Astrocyte (in vitro differentiated cells and primary cell): ENCODE results near the gene SYF2.

Experiments
- CTCF ChIP-seq: IDR thresholded peaks from 2 replicates; pipeline ENCODE4 v1.5.1; 2011; ENCODE audit warnings: low read depth, mild to moderate bottlenecking, inconsistent platforms, low read length, moderate library complexity; ENCODE audit not compliant: insufficient read depth
- EZH2 ChIP-seq: IDR thresholded peaks from 2 replicates; pipeline ENCODE4 v1.6.1; 2012; ENCODE audit warnings: mild to moderate bottlenecking, low read length, inconsistent platforms; ENCODE audit not compliant: insufficient read depth

- TF ChIP-seq CTCF (no peak), EZH2 (no peak)
Measured at GRCh38 chr1:25198663-25199252, 33.5 kb downstream of the SYF2 start.
